Endothelial cell of umbilical vein (primary cell): ENCODE data around the gene KARS1. TPM values are rescaled to one million over a fixed set of nuclear protein-coding genes. Genes with fewer than 3 reads are reported as not detected.

ENCODE experiments used
- BruUV-seq: library from RNA; stranded (reverse); fragments of 400-500 nt; replicated peaks from 2 replicates; lab custom pipeline; 2021; lab: Mats Ljungman, UMichigan
- CTCF ChIA-PET: fragments of 300-600, 350-600 bp; sonication (Branson Sonifier 250); formaldehyde crosslinking; loops from one replicate; lab custom pipeline; 2021; ENCODE audit warnings: antibody characterized with exemption, inconsistent platforms; lab: Charles Lee
- POLR2A ChIA-PET: fragments of 300-600, 350-600 bp; sonication (Branson Sonifier 250); formaldehyde crosslinking; loops from one replicate; lab custom pipeline; 2021; ENCODE audit warnings: antibody characterized with exemption, inconsistent platforms; lab: Charles Lee
- DNase-seq: peaks from one replicate; pipeline ENCODE4 v3.0.0-alpha.2; 2011; ENCODE audit warnings: low read depth, low spot score
- FAIRE-seq: peaks from 2 replicates; lab custom pipeline; 2011; peaks lifted over from hg19 to GRCh38; lab: Jason Lieb, UNC
- H2AFZ ChIP-seq: 2 replicates; pipeline ENCODE4 v1.6.0; 2012; ENCODE audit warnings: low read depth, low read length, control low read depth, inconsistent platforms
- H3K27ac ChIP-seq: 2 replicates; pipeline ENCODE4 v1.5.1; 2011; ENCODE audit warnings: low read depth, mild to moderate bottlenecking, control low read depth, low read length, moderate library complexity; ENCODE audit not compliant: insufficient read depth
- H3K27me3 ChIP-seq, 2 experiments: 2 replicates each; pipeline versions ENCODE4 v1.6.0 to v1.6.1; 2011; ENCODE audit warnings: low read length in 2 of 2, mixed read lengths in 1 of 2; ENCODE audit not compliant: control insufficient read depth in 2 of 2, insufficient read depth in 2 of 2
- H3K36me3 ChIP-seq, 2 experiments: 2 replicates in 1 of 2; 3 replicates in 1 of 2; pipeline ENCODE4 v1.5.1; 2011; ENCODE audit warnings: low read length in 2 of 2, mild to moderate bottlenecking in 1 of 2, moderate library complexity in 1 of 2; ENCODE audit not compliant: control insufficient read depth in 2 of 2, insufficient read depth in 2 of 2; ENCODE audit errors: extremely low read depth in 1 of 2
- H3K4me1 ChIP-seq: 3 replicates; pipeline ENCODE4 v1.5.1; 2011; ENCODE audit warnings: mild to moderate bottlenecking, low read length; ENCODE audit not compliant: control insufficient read depth, insufficient read depth; ENCODE audit errors: extremely low read depth
- H3K4me2 ChIP-seq: 2 replicates; pipeline ENCODE4 v1.6.1; 2011; ENCODE audit warnings: low read length, control low read depth, mixed read lengths; ENCODE audit not compliant: insufficient read depth
- H3K4me3 ChIP-seq, 3 experiments: fragments of 200-600 bp in 1 of 3; sonication (generic), shearing (Covaris generic) in 1 of 3; replicated peaks in 1 of 3; 2 replicates each; pipeline ENCODE4 v1.5.1; 2011 to 2016; ENCODE audit warnings: control low read depth in 3 of 3, low read length in 3 of 3, mild to moderate bottlenecking in 2 of 3, inconsistent platforms in 1 of 3, low read depth in 1 of 3, moderate library complexity in 1 of 3; ENCODE audit not compliant: insufficient read depth in 1 of 3
- H3K79me2 ChIP-seq: 2 replicates; pipeline ENCODE4 v1.6.0; 2012; ENCODE audit warnings: low read length, inconsistent platforms; ENCODE audit not compliant: control insufficient read depth, insufficient read depth
- H3K9ac ChIP-seq: replicated peaks from 2 replicates; pipeline ENCODE3; 2011; ENCODE audit warnings: low read length, control low read depth; ENCODE audit not compliant: insufficient read depth; ENCODE audit errors: extremely low read depth
- H3K9me1 ChIP-seq: replicated peaks from 3 replicates; pipeline ENCODE4 v1.6.0; 2011; ENCODE audit warnings: mild to moderate bottlenecking, low read length; ENCODE audit not compliant: control insufficient read depth, insufficient read depth; ENCODE audit errors: extremely low read depth
- H3K9me3 ChIP-seq: replicated peaks from 2 replicates; pipeline ENCODE4 v1.5.1; 2012; ENCODE audit warnings: low read length, inconsistent platforms; ENCODE audit not compliant: control insufficient read depth, insufficient read depth
- H4K20me1 ChIP-seq: replicated peaks from 2 replicates; pipeline ENCODE3; 2011; ENCODE audit warnings: mild to moderate bottlenecking, low read length; ENCODE audit not compliant: control insufficient read depth, insufficient read depth; ENCODE audit errors: extremely low read depth
- CTCF ChIP-seq, 2 donors: IDR thresholded peaks; 1 replicate in 1 of 2; 2 replicates in 1 of 2; pipeline ENCODE4 v1.5.1; 2011; ENCODE audit warnings: low read length in 2 of 2, mild to moderate bottlenecking in 2 of 2, moderate library complexity in 2 of 2, control low read depth in 1 of 2, inconsistent platforms in 1 of 2, low read depth in 1 of 2; ENCODE audit not compliant: insufficient read depth in 1 of 2; ENCODE audit errors: extremely low read depth in 1 of 2
- EZH2 ChIP-seq: IDR thresholded peaks from 2 replicates; pipeline ENCODE4 v1.6.1; 2012; ENCODE audit warnings: borderline replicate concordance, low read depth, mild to moderate bottlenecking, moderate library complexity, low read length, inconsistent platforms; ENCODE audit not compliant: severe bottlenecking
- FOS ChIP-seq: IDR thresholded peaks from 2 replicates; pipeline ENCODE4 v1.6.1; 2011; ENCODE audit warnings: mild to moderate bottlenecking, low read length, moderate library complexity, borderline replicate concordance; ENCODE audit not compliant: insufficient read depth
- GATA2 ChIP-seq: IDR thresholded peaks from 2 replicates; pipeline ENCODE4 v1.7.0; 2011; ENCODE audit warnings: low read depth, mild to moderate bottlenecking, moderate library complexity, mixed read lengths, low read length; ENCODE audit not compliant: insufficient read length, insufficient read depth
- JUN ChIP-seq: IDR thresholded peaks from 2 replicates; pipeline ENCODE4 v1.6.1; 2011; ENCODE audit warnings: borderline replicate concordance, low read depth; ENCODE audit not compliant: insufficient read length, insufficient read depth
- MAX ChIP-seq: IDR thresholded peaks from 2 replicates; pipeline ENCODE4 v1.6.1; 2011; ENCODE audit not compliant: insufficient read depth, insufficient read length
- MYC ChIP-seq: IDR thresholded peaks from one replicate; pipeline ENCODE4 v1.6.1; 2011; ENCODE audit warnings: mild to moderate bottlenecking, low read depth, low read length
- POLR2A ChIP-seq: IDR thresholded peaks from 2 replicates; pipeline ENCODE4 v1.6.1; 2012; ENCODE audit warnings: low read depth, mild to moderate bottlenecking, control low read depth, low read length
- POLR2AphosphoS5 ChIP-seq: IDR thresholded peaks from 2 replicates; pipeline ENCODE4 v1.6.1; 2012; ENCODE audit warnings: low read depth, mild to moderate bottlenecking, control low read depth, low read length, moderate library complexity; ENCODE audit not compliant: insufficient read depth
- dilution Hi-C: fragments of 300-500 bp; cut with MboI; formaldehyde crosslinking; loops from one replicate; pipeline ENCODE4 v1.15.0; 2019; ENCODE audit warnings: low sequenced_read_pairs; ENCODE audit not compliant: extremely low pct_ligation_motif_present
- intact Hi-C: fragments of 100-400 bp; cut with micrococcal nuclease; formaldehyde crosslinking; loops from one replicate; pipeline ENCODE4 v1.10.0; 2022
- polyA plus RNA-seq, 4 experiments: library from polyadenylated mRNA; depleted of rRNA in 3 of 4; stranded (reverse) in 3 of 4; unstranded in 1 of 4; fragments of >200 nt; gene quantifications; 2 replicates each; pipeline versions ENCODE4 v1.2.1 to v1.2.3, GENCODE V29; 2011 to 2012; ENCODE audit warnings: missing spikeins in 1 of 4
- total RNA-seq: library from RNA; stranded (reverse); gene quantifications from 2 replicates; pipeline ENCODE4 v1.2.3, GENCODE V29; 2021

The KARS1 gene
- total and polyA plus RNA-seq, 2 donors (not counting 3 experiments of a cell fraction or from before 2014, with no cell fraction given) = 83.3 to 146 TPM

- Histone ChIP-seq H3K4me3 (no peak overlapping the region), H3K9me3 (no peaks in the 10 kb centered on the region), H3K4me2 (no peak overlapping the region), H2AFZ (no peak overlapping the region), H3K79me2 (peaks cover 14% of the 10 kb centered on the region), H3K4me1 (peaks cover 14% of the 10 kb centered on the region), H3K27me3 (no peaks in the 10 kb centered on the region), H3K36me3 (peaks cover 7 to 13% of the 10 kb centered on the region in 2 experiments), H3K9me1 (no peaks in the 10 kb centered on the region), H3K9ac (no peak overlapping the region), H3K27ac (no peak overlapping the region), H4K20me1 (no peaks in the 10 kb centered on the region)
- ChIA-PET CTCF (interaction anchor here (0.6 to 1.4 kb wide), 15 partner anchors 11 to 422 kb away, joined by 3 to 10 read pairs (median 4); partner anchors contain the start of genes GABARAPL2, KARS1, TERF2IP and TMEM170A), POLR2A (no interaction called here)
- intact Hi-C loops (loop anchor here (1.0 kb wide), 2 partner anchors 66 to 150 kb away; no protein-coding TSS in a partner anchor), dilution Hi-C loops (no loop called here)
- peak; percentile 57 for FAIRE-seq
- no TSS peak for BruUV-seq
- DNase-seq = peak; percentile 58
- TF ChIP-seq CTCF (IDR thresholded peaks at IDR 0.05; ENCODE audit: extremely low read depth in 1 of 2, insufficient read depth in 1 of 2, low read depth in 1 of 2, low read length in 2 of 2) = peak; percentile 18 to 31
- TF ChIP-seq MYC = no peak
These were observed 26.3 kb downstream of the KARS1 start for GRCh38 chr16:75621170-75621477.

- no peak overlapping the region for H3K9ac ChIP-seq
These were observed 26.9 kb downstream of the KARS1 start for GRCh38 chr16:75620326-75621169.

More at GRCh38 chr16:75620326-75621169, 26.9 kb downstream of the KARS1 start:
- no peak for TF ChIP-seq MYC
- TF ChIP-seq POLR2A = no peak
- no peak for TF ChIP-seq CTCF (IDR thresholded peaks at IDR 0.05; ENCODE audit: extremely low read depth in 1 of 2, insufficient read depth in 1 of 2, low read depth in 1 of 2, low read length in 2 of 2)
- TF ChIP-seq FOS = no peak
- no peak for TF ChIP-seq POLR2AphosphoS5
- no peak for TF ChIP-seq EZH2
- TF ChIP-seq JUN = no peak
- no peak for TF ChIP-seq MAX
- TF ChIP-seq GATA2 = no peak
- no peaks in the 10 kb centered on the region for H3K9me1 ChIP-seq
- no peaks in the 10 kb centered on the region for H4K20me1 ChIP-seq
- no peaks in the 10 kb centered on the region for H3K9me3 ChIP-seq
- H3K27me3 ChIP-seq = no peaks in the 10 kb centered on the region
- DNase-seq (no peak), FAIRE-seq (no peak)
- peaks cover 14% of the 10 kb centered on the region for H3K4me1 ChIP-seq
- intact Hi-C loops = loop anchor here (1.0 kb wide), 2 partner anchors 65 to 149 kb away; no protein-coding TSS in a partner anchor
- no peak overlapping the region for H3K27ac ChIP-seq
- POLR2A ChIA-PET = no interaction called here
- dilution Hi-C loops = no loop called here
- CTCF ChIA-PET = interaction anchor here (0.8 to 1.4 kb wide), 11 partner anchors 10 to 421 kb away, joined by 3 to 10 read pairs (median 4); partner anchors contain the start of gene GABARAPL2
- peaks cover 7 to 9% of the 10 kb centered on the region in 2 experiments for H3K36me3 ChIP-seq
- no peak overlapping the region for H3K4me2 ChIP-seq
- no peak overlapping the region for H2AFZ ChIP-seq
- peaks cover 14% of the 10 kb centered on the region for H3K79me2 ChIP-seq
- BruUV-seq = no TSS peak
- H3K4me3 ChIP-seq = no peak overlapping the region
